ENCODE measurements around the gene PROZ. TPM values are rescaled to one million over a fixed set of nuclear protein-coding genes. Genes with fewer than 3 reads are reported as not detected.

The PROZ gene
- total RNA-seq, 2 donors from 2014 or later = 0.40 to 0.84 TPM

DNA sequence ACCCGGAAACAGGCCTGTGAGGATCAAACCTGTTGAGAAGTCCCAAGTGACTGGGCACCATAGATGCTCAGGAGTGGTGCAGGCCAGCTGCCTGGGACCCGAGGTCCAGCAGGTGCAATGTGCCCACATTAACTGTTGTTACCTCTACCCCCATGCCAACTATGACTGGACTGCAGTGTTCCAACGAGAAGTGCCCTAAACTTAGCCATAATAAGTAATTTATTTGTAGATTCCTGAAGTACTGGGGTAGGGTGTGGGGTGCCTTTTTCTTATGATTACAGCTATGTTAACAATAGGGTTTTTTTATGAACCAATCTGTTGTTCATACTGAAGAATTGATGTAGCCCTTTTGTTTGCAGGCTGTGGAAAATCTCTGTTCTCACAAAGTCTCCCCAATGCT, 60.1 kb downstream of the PROZ start:
- 90 to 96% methylated on average over 2 of the region's 3 CpGs for WGBS, 2 experiments (ENCODE audit: insufficient coverage in 1 of 2, insufficient read length in 1 of 2)
- peaks cover 20% of the 10 kb centered on the region for H3K4me1 Mint-ChIP-seq
- peak overlapping the region; percentile 63 for H3K27ac Mint-ChIP-seq
- Histone ChIP-seq H3K4me1 (ENCODE audit: control insufficient read depth, insufficient read depth, low read length) (peaks cover 8% of the 10 kb centered on the region), H3K27me3 (ENCODE audit: control insufficient read depth, insufficient read depth, low read length, poor library complexity, severe bottlenecking) (no peaks in the 10 kb centered on the region), H3K27ac (ENCODE audit: low read depth, low read length) (no peak overlapping the region), H3K36me3 (ENCODE audit: control insufficient read depth, insufficient read depth, low read length) (peaks cover 62% of the 10 kb centered on the region), H3K9ac (ENCODE audit: extremely low read depth, low read length, poor library complexity, severe bottlenecking) (no peak overlapping the region), H3K9me3 (ENCODE audit: control insufficient read depth, low read length) (no peaks in the 10 kb centered on the region), H3K4me3 (ENCODE audit: low read length) (no peak overlapping the region)
- peak; percentile 32 for DNase-seq
- H3K27me3 Mint-ChIP-seq (ENCODE audit: insufficient read depth) = no peaks in the 10 kb centered on the region
- H3K36me3 Mint-ChIP-seq (ENCODE audit: low read depth) = peaks cover 50% of the 10 kb centered on the region
- H3K9me3 Mint-ChIP-seq = no peaks in the 10 kb centered on the region
- TF ChIP-seq, protein P1, sequence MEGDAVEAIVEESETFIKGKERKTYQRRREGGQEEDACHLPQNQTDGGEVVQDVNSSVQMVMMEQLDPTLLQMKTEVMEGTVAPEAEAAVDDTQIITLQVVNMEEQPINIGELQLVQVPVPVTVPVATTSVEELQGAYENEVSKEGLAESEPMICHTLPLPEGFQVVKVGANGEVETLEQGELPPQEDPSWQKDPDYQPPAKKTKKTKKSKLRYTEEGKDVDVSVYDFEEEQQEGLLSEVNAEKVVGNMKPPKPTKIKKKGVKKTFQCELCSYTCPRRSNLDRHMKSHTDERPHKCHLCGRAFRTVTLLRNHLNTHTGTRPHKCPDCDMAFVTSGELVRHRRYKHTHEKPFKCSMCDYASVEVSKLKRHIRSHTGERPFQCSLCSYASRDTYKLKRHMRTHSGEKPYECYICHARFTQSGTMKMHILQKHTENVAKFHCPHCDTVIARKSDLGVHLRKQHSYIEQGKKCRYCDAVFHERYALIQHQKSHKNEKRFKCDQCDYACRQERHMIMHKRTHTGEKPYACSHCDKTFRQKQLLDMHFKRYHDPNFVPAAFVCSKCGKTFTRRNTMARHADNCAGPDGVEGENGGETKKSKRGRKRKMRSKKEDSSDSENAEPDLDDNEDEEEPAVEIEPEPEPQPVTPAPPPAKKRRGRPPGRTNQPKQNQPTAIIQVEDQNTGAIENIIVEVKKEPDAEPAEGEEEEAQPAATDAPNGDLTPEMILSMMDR (conservative IDR thresholded peaks at IDR 0.05) = no peak
- H3K4me3 Mint-ChIP-seq = no peak overlapping the region

DNA sequence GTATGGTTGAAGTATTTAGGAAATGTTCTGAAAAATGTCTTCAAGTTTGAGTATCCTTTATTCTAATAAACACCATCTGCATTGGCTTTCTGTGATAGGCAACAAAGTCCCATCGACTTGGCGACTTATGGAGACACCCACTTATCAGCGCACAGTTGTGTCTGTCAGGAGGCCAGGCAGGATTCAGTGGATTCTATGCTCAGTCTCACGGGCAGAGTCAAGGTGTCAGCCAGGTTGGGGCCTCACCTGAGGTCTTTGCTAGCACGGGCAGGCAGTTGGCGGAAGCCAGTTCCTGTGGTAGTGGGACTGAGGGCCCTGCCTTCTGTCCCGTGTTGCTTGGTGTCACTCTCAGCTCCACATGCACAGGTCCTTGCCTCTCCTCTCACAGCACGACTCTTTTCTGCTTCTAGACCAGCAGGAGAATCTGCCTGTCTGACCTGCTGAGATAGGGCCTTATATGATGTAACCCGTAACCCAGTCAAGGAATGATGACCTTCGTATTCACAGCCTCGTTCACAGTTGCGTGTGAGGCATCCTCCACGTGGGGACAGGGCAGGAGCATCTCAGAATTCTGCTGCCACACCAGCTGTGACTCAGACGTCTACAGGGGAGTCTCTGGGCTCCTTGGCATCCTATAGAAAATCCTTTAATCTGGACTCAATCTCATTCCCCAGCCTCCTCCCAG, 61.0 kb downstream of the PROZ start:
- Mint-ChIP-seq H3K4me3 (no peak overlapping the region), H3K4me1 (peaks cover 13% of the 10 kb centered on the region), H3K27ac (peak overlapping the region; percentile 87), H3K36me3 (ENCODE audit: low read depth) (peaks cover 52% of the 10 kb centered on the region), H3K27me3 (ENCODE audit: insufficient read depth) (no peaks in the 10 kb centered on the region), H3K9me3 (no peaks in the 10 kb centered on the region)
- 93 to 96% methylated on average over 13 to 14 of the region's 14 CpGs for WGBS, 2 experiments (ENCODE audit: insufficient coverage in 1 of 2, insufficient read length in 1 of 2)
- Histone ChIP-seq H3K9ac (ENCODE audit: extremely low read depth, low read length, poor library complexity, severe bottlenecking) (no peak overlapping the region), H3K4me1 (ENCODE audit: control insufficient read depth, insufficient read depth, low read length) (peaks cover 8% of the 10 kb centered on the region), H3K27ac (ENCODE audit: low read depth, low read length) (no peak overlapping the region), H3K4me3 (ENCODE audit: low read length) (no peak overlapping the region), H3K36me3 (ENCODE audit: control insufficient read depth, insufficient read depth, low read length) (peaks cover 64% of the 10 kb centered on the region), H3K27me3 (ENCODE audit: control insufficient read depth, insufficient read depth, low read length, poor library complexity, severe bottlenecking) (no peaks in the 10 kb centered on the region), H3K9me3 (ENCODE audit: control insufficient read depth, low read length) (no peaks in the 10 kb centered on the region)
- TF ChIP-seq, protein P1 (conservative IDR thresholded peaks at IDR 0.05) = no peak
- DNase-seq = peak; percentile 51

DNA sequence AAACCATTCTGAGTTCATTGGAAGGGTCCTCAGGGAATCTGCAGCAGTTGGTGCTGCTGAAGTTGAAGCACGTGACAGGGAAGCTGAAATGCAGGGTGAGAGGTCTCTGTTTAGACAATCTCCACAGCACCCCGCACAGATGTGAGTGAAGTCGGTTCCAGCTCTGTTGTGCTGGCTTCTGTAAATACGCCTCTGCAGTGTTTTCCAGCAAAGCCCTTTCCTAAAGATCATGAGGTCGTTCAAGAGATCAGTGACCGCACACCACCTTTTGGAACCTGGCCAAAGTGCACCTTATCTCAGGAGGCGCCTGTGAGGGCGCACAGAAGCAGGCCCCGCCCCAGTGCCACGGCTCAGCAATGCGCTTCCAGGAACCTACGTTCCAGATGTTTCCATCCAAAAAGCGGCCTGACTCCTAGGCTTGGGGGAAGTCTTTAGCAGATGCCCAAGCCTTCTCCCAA, 61.7 kb downstream of the PROZ start:
- Mint-ChIP-seq H3K27ac (peak overlapping the region; percentile 48), H3K4me3 (no peak overlapping the region), H3K27me3 (ENCODE audit: insufficient read depth) (no peaks in the 10 kb centered on the region), H3K4me1 (peaks cover 13% of the 10 kb centered on the region), H3K36me3 (ENCODE audit: low read depth) (peaks cover 60% of the 10 kb centered on the region), H3K9me3 (no peaks in the 10 kb centered on the region)
- Histone ChIP-seq H3K27ac (ENCODE audit: low read depth, low read length) (no peak overlapping the region), H3K4me1 (ENCODE audit: control insufficient read depth, insufficient read depth, low read length) (peaks cover 8% of the 10 kb centered on the region), H3K4me3 (ENCODE audit: low read length) (no peak overlapping the region), H3K9me3 (ENCODE audit: control insufficient read depth, low read length) (no peaks in the 10 kb centered on the region), H3K27me3 (ENCODE audit: control insufficient read depth, insufficient read depth, low read length, poor library complexity, severe bottlenecking) (no peaks in the 10 kb centered on the region), H3K9ac (ENCODE audit: extremely low read depth, low read length, poor library complexity, severe bottlenecking) (no peak overlapping the region), H3K36me3 (ENCODE audit: control insufficient read depth, insufficient read depth, low read length) (peaks cover 72% of the 10 kb centered on the region)
- WGBS, 2 experiments (ENCODE audit: insufficient coverage in 1 of 2, insufficient read length in 1 of 2) = 96 to 98% methylated on average over 13 of the region's 13 CpGs
- TF ChIP-seq, protein P1 (conservative IDR thresholded peaks at IDR 0.05) = no peak
- DNase-seq = peak; percentile 42

Data from endodermal cell (in vitro differentiated cells).